GM12865 (cell line): ENCODE results near the gene ITPR1.

Source experiments
- DNase-seq: peaks from one replicate; pipeline ENCODE4 v3.0.0; 2010; ENCODE audit warnings: low read depth
- H3K4me3 ChIP-seq: 2 replicates; pipeline ENCODE4 v1.5.1; 2011; ENCODE audit warnings: mild to moderate bottlenecking, low read depth, low read length, control low read depth
- TF ChIP-seq, protein P1 (sequence below): IDR thresholded peaks from 2 replicates; pipeline ENCODE4 v1.5.1; 2011; ENCODE audit warnings: low read length, control low read depth, low read depth, inconsistent platforms; ENCODE audit not compliant: insufficient read depth; ENCODE audit errors: missing control alignments

The ITPR1 gene

DNA sequence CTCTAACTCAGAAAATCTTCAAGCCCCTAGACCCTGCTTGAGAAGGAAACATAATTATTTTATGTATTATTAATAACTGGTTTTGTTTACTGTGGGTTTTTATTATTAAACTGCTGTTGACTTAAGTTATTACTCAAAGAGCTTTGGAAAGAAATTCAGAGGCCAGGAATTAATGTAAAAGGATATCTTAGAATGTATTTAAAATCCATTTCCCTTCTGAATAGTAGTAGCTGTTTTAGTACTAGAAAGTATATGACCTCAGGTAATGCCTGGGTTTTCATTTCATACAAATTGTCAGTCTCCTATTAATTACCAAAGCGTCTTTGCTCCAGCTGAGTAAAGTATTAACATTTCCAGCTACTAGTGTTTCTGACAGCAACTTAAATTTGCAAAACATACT lies 223.1 kb downstream of the ITPR1 start:
- DNase-seq, result no peak
- no peak overlapping the region for H3K4me3 ChIP-seq
- TF ChIP-seq, protein P1, sequence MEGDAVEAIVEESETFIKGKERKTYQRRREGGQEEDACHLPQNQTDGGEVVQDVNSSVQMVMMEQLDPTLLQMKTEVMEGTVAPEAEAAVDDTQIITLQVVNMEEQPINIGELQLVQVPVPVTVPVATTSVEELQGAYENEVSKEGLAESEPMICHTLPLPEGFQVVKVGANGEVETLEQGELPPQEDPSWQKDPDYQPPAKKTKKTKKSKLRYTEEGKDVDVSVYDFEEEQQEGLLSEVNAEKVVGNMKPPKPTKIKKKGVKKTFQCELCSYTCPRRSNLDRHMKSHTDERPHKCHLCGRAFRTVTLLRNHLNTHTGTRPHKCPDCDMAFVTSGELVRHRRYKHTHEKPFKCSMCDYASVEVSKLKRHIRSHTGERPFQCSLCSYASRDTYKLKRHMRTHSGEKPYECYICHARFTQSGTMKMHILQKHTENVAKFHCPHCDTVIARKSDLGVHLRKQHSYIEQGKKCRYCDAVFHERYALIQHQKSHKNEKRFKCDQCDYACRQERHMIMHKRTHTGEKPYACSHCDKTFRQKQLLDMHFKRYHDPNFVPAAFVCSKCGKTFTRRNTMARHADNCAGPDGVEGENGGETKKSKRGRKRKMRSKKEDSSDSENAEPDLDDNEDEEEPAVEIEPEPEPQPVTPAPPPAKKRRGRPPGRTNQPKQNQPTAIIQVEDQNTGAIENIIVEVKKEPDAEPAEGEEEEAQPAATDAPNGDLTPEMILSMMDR, result no peak

DNA sequence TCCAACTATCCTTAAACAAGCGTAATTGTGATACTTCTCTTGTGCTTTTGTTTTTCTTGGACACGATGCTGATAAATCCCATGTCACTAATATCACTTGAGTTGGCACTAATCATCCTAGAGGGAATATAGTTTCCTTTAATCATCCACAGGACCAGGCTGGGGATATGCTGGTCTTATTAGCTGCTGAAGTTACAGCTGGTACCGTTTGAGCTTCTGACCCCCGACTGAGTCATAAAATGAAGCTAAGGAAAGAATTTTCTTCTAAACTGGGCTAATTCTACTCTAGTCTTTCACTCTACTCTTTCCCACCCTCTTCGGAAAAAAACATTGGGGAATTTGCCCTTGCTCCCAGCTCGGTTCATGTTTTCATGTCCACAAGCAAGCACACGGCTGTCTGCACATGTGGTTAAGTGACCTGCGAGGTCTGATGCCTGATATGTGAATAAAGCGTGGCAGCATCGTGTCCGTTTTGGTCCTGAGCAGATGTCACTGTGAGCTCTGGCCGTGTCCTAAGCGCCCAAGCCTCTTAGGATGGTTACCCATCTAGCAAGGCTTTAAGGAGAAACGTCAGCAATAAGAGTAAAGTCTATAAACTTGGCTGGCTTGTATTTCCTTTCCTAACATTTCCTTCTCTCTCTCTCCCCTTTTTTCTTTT lies 223.7 kb downstream of the ITPR1 start:
- no peak for DNase-seq
- H3K4me3 ChIP-seq, result no peak overlapping the region
- TF ChIP-seq, protein P1, result no peak

DNA sequence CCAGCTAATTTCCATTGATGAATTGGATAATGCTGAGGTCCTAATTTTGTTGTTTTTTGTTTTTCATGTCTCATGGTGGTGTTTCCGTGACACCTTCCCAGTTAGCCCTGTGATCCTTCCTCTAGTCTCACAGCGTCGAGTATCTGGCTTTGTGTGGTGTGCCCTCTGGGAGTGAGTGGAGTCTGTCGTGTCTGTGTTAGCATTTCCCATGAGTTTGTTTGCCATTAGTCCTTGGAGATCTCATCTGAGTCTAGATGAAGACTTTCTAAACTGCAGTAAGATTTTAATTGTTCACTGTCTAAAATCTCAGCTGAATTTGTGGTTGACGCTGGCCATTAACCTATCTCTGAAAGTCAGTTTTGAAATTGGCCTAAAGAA lies 224.2 kb downstream of the ITPR1 start:
- TF ChIP-seq, protein P1, result no peak

DNA sequence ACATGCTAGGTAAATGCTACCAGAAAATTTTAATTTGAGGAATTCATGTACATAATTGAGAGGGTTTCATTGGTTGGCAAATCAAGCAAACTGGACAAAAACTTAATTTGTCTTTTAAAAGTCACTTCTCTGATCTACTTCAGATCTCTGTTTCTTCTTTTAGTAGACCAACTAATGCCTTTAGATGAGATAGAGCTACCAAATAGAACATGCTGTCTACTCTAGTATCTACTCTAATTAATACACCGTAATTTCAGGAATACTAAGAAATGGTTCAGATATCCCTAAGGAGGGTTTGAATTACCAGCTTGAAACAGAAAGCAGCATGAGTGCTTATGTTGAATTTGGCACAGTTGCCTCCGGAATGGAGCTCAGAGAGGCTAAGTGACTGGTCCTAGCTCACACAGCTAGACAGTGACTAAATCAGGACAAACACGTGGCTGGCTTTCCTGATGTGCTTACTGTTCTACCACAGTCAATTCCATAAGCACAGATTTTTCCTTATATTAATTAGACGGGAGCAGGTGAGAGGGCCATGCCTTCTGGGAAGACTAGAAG lies 225.1 kb downstream of the ITPR1 start:
- no peak for DNase-seq
- no peak overlapping the region for H3K4me3 ChIP-seq
- TF ChIP-seq, protein P1, result no peak

More for the DNA sequence above, 224.2 kb downstream of the ITPR1 start:
- DNase-seq, result no peak
- no peak overlapping the region for H3K4me3 ChIP-seq

DNA sequence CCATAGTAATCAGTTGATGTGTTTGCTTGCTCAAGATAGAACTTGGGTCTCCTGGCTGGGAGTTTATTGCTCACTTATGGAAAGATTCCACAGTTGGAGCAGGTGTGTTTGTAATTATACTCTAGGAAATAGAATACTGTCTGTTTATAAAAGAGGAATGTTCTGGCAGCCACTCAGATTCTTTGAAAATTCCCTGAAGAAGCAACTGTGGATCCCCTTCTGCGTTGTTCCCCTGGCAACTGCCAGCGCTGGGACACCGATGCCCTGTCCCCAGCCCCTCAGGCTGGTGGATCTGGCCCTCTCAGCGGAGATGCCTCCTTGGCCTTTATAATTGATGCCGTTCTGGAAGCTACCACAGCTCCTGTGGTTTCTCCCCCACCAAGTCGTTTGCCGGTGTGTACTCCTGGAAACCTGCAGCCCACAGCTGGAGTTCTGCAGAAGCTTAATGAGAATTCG lies 225.9 kb downstream of the ITPR1 start:
- TF ChIP-seq, protein P1, result no peak
- DNase-seq, result no peak
- no peak overlapping the region for H3K4me3 ChIP-seq

DNA sequence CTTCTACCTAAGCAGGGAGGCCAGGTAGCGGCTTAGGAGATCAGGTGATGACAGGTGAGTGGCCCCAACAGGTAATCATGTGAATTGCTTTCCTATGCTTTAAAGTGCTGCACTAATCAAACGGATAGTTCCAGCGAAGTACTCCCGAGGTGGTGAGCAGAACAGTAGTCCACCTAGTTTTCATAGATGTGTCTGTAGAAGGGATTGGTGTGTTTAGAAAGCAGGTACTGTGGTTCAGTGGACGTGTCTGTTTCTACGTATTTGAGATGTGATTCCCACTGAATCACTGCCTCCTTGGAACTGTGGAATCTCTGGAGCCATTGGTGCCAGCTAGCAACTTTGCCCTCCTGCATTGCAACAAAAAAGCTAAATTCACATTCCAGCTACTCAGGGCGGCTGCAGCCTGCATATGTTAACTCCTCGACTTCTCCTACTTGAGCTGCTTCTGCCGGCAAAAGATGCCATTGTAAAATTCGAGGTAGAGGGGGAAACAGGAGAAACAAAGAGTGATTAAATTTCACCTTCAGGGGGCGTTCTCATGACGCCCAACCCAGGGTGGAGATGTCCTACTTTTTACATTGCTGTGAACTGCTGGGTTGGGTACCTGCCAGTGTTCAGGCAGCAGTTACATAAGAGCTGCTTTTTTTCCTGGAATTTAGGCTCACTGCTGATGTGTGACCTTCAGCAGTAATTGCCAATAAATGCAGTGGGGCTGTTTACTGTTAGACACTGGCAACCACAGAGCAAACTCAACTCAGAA lies 227.3 kb downstream of the ITPR1 start:
- peak; percentile 48 for DNase-seq
- H3K4me3 ChIP-seq, result no peak overlapping the region
- TF ChIP-seq, protein P1, result peak; percentile 25
